ENCODE measurements around the gene MAPKBP1. TPM values are rescaled to one million over a fixed set of nuclear protein-coding genes. Genes with fewer than 3 reads are reported as not detected.

Gene MAPKBP1
- total RNA-seq, 1 experiment from 2014 or later = 13.7 TPM

GRCh38 chr15:41816788-41817187 lies 42.5 kb downstream of the MAPKBP1 start:
- Histone ChIP-seq H3K56ac (ENCODE audit: insufficient read length, low read depth, low read length) (no peak overlapping the region), H4K20me1 (ENCODE audit: control insufficient read depth, insufficient read depth, insufficient read length) (no peaks in the 10 kb centered on the region), H3K23ac (ENCODE audit: insufficient read length, low read depth, low read length) (no peak overlapping the region), H3K23me2 (ENCODE audit: insufficient read length, low read depth, low read length, poor library complexity, severe bottlenecking) (no peaks in the 10 kb centered on the region), H2BK120ac (ENCODE audit: low read depth, low read length, poor library complexity, severe bottlenecking) (no peak overlapping the region), H3K79me2 (ENCODE audit: insufficient read depth, low read length) (no peaks in the 10 kb centered on the region), H3K4ac (ENCODE audit: low read depth, low read length) (no peak overlapping the region), H3T11ph (ENCODE audit: low read length) (no peak overlapping the region), H2BK12ac (ENCODE audit: insufficient read length, low read depth, low read length) (no peak overlapping the region), H3K27ac (ENCODE audit: insufficient read length, low read depth, low read length) (no peak overlapping the region), H2BK5ac (ENCODE audit: insufficient read length, low read length) (no peak overlapping the region), H3K9me3 (ENCODE audit: control insufficient read depth, low read depth, low read length) (no peaks in the 10 kb centered on the region), H3K9ac (ENCODE audit: extremely low read depth, insufficient read length, low read length) (no peak overlapping the region), H4K5ac (ENCODE audit: insufficient read length, low read depth, low read length) (no peak overlapping the region), H3K79me1 (ENCODE audit: insufficient read depth, low read depth, low read length, poor library complexity, severe bottlenecking) (no peaks in the 10 kb centered on the region), H3K14ac (ENCODE audit: insufficient read depth, low read length) (no peak overlapping the region), H2BK15ac (ENCODE audit: low read depth, low read length) (no peak overlapping the region), H3K4me2 (ENCODE audit: insufficient read depth, insufficient read length, low read length) (no peak overlapping the region), H2AK5ac (ENCODE audit: insufficient read length, low read length) (no peak overlapping the region), H2AFZ (ENCODE audit: low read length) (no peak overlapping the region), H3K4me1 (ENCODE audit: insufficient read depth, low read length) (no peaks in the 10 kb centered on the region), H3K18ac (ENCODE audit: insufficient read length, low read depth, low read length) (no peak overlapping the region), H4K91ac (ENCODE audit: insufficient read length, low read depth, low read length) (no peak overlapping the region), H3K27me3 (ENCODE audit: insufficient read depth, low read length) (no peaks in the 10 kb centered on the region), H4K8ac (replicated peaks; ENCODE audit: insufficient read length, low read depth, low read length) (no peak overlapping the region), H2BK20ac (ENCODE audit: low read depth, low read length, poor library complexity, severe bottlenecking) (no peak overlapping the region)
- H3K4me1 Mint-ChIP-seq = no peaks in the 10 kb centered on the region
- no peak for TF ChIP-seq CTCF (conservative IDR thresholded peaks at IDR 0.05)
- no peak overlapping the region for H3K27ac Mint-ChIP-seq
- no CpG with 5 or more reads among the region's 9 CpGs for WGBS (ENCODE audit: extremely low coverage, insufficient read length, low lambda C conversion rate)
- no peak overlapping the region; a peak in 1 of 5 replicates for H3K4me3 Mint-ChIP-seq
- no peaks in the 10 kb centered on the region for H3K27me3 Mint-ChIP-seq (ENCODE audit: low read depth)
- peaks cover 3 to 16% (median 3%) of the 10 kb centered on the region in 3 experiments; a peak in 5 of 7 replicates for H3K36me3 Mint-ChIP-seq (ENCODE audit: insufficient read depth in 1 of 3, low read depth in 3 of 3)
- H3K9me3 Mint-ChIP-seq = no peaks in the 10 kb centered on the region
- no peak for DNase-seq
